ENCODE measurements around the gene TMED9.
"Not testable (repeated sequence)": the region's sequence is repeated elsewhere in the genome, so short reads cannot be mapped to it uniquely, and the experiment has no call there.

The TMED9 gene

GRCh38 chr5:177604116-177604521 lies 12.1 kb downstream of the TMED9 start:
- Histone ChIP-seq H3K4me3 (no peak overlapping the region), H3K27ac (no peak overlapping the region)

GRCh38 chr5:177604656-177605055 lies 12.7 kb downstream of the TMED9 start:
- Histone ChIP-seq H3K27ac (no peak overlapping the region), H3K4me3 (no peak overlapping the region)

GRCh38 chr5:177605078-177605477 lies 13.1 kb downstream of the TMED9 start:
- no peak overlapping the region for H3K4me3 ChIP-seq
- H3K27ac ChIP-seq = no peak overlapping the region

- no peak overlapping the region for H3K4me3 ChIP-seq
- H3K27ac ChIP-seq = no peak overlapping the region
Measured at GRCh38 chr5:177605667-177606066, 13.7 kb downstream of the TMED9 start.

- H3K4me3 ChIP-seq = no peak overlapping the region
- no peak overlapping the region for H3K27ac ChIP-seq
Measured at GRCh38 chr5:177606071-177607051, 14.4 kb downstream of the TMED9 start.

GRCh38 chr5:177607115-177607451 lies 15.1 kb downstream of the TMED9 start:
- Histone ChIP-seq H3K4me3 (no peak overlapping the region), H3K27ac (no peak overlapping the region)

- Histone ChIP-seq H3K27ac (no peak overlapping the region), H3K4me3 (no peak overlapping the region)
Measured at GRCh38 chr5:177607452-177608192, 15.6 kb downstream of the TMED9 start.

- no peak overlapping the region for H3K27ac ChIP-seq
- H3K4me3 ChIP-seq = no peak overlapping the region
Measured at GRCh38 chr5:177608243-177609075, 16.5 kb downstream of the TMED9 start.

- no peak overlapping the region for H3K4me3 ChIP-seq
- no peak overlapping the region for H3K27ac ChIP-seq
Measured at GRCh38 chr5:177609076-177610059, 17.4 kb downstream of the TMED9 start.

- no peak overlapping the region for H3K4me3 ChIP-seq
- peak overlapping the region in 1 of 21 experiments; percentile 35 for H3K27ac ChIP-seq
Measured at GRCh38 chr5:177610131-177610769, 18.2 kb downstream of the TMED9 start.

GRCh38 chr5:177610770-177611445 lies 18.9 kb downstream of the TMED9 start:
- Histone ChIP-seq H3K27ac (no peak overlapping the region), H3K4me3 (no peak overlapping the region)

- no peak overlapping the region for H3K4me3 ChIP-seq
- no peak overlapping the region for H3K27ac ChIP-seq
Measured at GRCh38 chr5:177611446-177612214, 19.6 kb downstream of the TMED9 start.

GRCh38 chr5:177612215-177612673 lies 20.2 kb downstream of the TMED9 start:
- H3K27ac ChIP-seq = no peak overlapping the region
- no peak overlapping the region for H3K4me3 ChIP-seq

GRCh38 chr5:177620560-177620959 lies 28.6 kb downstream of the TMED9 start:
- Histone ChIP-seq H3K4me3 (no peak overlapping the region), H3K27ac (no peak overlapping the region)

GRCh38 chr5:177624172-177624571 lies 32.2 kb downstream of the TMED9 start:
- not testable (repeated sequence) for H3K27ac ChIP-seq, H3K4me3 ChIP-seq

- H3K27ac ChIP-seq, H3K4me3 ChIP-seq: not testable (repeated sequence)
Measured at GRCh38 chr5:177630186-177630585, 38.2 kb downstream of the TMED9 start.

- not testable (repeated sequence) for H3K4me3 ChIP-seq, H3K27ac ChIP-seq
Measured at GRCh38 chr5:177634912-177635311, 42.9 kb downstream of the TMED9 start.

Measured in skin epidermis (tissue), 12 donors.